Keratinocyte (primary cell): ENCODE measurements around the gene GLT1D1.

ENCODE experiments used
- EZH2 ChIP-seq: IDR thresholded peaks from one replicate; pipeline ENCODE4 v1.6.1; 2012; ENCODE audit warnings: inconsistent platforms, mild to moderate bottlenecking, low read length, moderate library complexity
- TF ChIP-seq, protein P1 (sequence below), 3 experiments: IDR thresholded peaks in 1 of 3; conservative IDR thresholded peaks in 1 of 3; optimal IDR thresholded peaks in 1 of 3; 2 replicates in 2 of 3; 3 replicates in 1 of 3; pipeline versions ENCODE3 to v1.5.1; 2011; ENCODE audit warnings: low read length in 3 of 3, mild to moderate bottlenecking in 3 of 3, moderate library complexity in 2 of 3, control low read depth in 1 of 3, inconsistent platforms in 1 of 3; ENCODE audit not compliant: insufficient read depth in 2 of 3; ENCODE audit errors: extremely low read depth in 1 of 3

DNA sequence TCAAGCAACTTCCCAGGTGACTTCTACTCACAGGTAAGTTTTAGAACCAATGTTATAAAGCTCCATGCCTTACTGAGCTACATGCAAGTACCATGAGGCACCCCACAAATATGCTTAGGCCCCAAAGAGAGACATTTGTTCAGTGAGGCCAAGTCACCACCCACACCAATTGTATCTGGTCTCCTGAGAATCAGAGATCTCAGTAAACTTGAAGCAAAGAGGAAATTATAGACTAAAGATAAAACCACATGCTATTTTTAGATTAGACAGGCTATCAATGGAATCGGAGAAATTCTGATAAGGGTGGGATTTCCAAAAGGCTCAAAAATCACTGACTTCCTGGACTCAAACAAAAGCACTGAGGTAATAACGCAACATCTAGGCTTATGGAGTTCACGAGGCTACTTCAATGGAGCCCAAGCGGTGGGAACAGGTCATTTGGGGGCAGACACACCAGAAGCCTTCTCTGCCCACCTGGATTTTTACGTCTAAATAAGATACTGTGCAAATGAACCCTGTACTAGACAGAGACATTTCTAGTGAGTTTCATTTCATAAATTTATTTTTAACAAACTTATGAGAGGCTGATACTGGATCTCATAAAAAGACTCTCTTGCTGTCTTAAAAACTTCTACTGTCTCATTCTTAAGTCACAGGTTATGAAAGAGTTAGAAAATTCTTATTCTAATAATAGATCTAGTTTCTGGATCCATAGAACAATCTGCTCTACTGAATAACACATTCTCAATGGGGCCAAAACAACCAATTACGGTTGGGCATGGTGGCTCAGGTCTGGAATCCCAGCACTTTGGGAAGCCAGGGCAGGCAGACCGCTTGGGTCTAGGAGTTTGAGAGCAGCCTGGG lies 37.3 kb upstream of the GLT1D1 start:
- TF ChIP-seq, protein P1, sequence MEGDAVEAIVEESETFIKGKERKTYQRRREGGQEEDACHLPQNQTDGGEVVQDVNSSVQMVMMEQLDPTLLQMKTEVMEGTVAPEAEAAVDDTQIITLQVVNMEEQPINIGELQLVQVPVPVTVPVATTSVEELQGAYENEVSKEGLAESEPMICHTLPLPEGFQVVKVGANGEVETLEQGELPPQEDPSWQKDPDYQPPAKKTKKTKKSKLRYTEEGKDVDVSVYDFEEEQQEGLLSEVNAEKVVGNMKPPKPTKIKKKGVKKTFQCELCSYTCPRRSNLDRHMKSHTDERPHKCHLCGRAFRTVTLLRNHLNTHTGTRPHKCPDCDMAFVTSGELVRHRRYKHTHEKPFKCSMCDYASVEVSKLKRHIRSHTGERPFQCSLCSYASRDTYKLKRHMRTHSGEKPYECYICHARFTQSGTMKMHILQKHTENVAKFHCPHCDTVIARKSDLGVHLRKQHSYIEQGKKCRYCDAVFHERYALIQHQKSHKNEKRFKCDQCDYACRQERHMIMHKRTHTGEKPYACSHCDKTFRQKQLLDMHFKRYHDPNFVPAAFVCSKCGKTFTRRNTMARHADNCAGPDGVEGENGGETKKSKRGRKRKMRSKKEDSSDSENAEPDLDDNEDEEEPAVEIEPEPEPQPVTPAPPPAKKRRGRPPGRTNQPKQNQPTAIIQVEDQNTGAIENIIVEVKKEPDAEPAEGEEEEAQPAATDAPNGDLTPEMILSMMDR (optimal IDR thresholded peaks at IDR 0.05 in 1 of 3, IDR thresholded peaks at IDR 0.05 in 1 of 3, conservative IDR thresholded peaks at IDR 0.05 in 1 of 3; ENCODE audit: extremely low read depth in 1 of 3, insufficient read depth in 2 of 3, low read length in 3 of 3) = no peak
- TF ChIP-seq EZH2 = no peak
